Testis (tissue), 2 donors: Measurements from ENCODE around the gene OR10G7.

Source experiments
- POLR2A ChIP-seq: fragments of 450-650 bp; IDR thresholded peaks from one replicate; pipeline ENCODE4 v1.6.1; 2017; ENCODE audit warnings: antibody characterized with exemption, mild to moderate bottlenecking, moderate library complexity
- TF ChIP-seq, protein P1 (sequence below), 3 experiments: fragments of 450-650 bp in 2 of 3; fragments of 200-600 bp in 1 of 3; sonication (generic) in 1 of 3; IDR thresholded peaks; one replicate each; pipeline ENCODE4 v1.5.1; 2016 to 2019; ENCODE audit warnings: antibody characterized with exemption in 3 of 3, mild to moderate bottlenecking in 2 of 3, moderate library complexity in 1 of 3

DNA sequence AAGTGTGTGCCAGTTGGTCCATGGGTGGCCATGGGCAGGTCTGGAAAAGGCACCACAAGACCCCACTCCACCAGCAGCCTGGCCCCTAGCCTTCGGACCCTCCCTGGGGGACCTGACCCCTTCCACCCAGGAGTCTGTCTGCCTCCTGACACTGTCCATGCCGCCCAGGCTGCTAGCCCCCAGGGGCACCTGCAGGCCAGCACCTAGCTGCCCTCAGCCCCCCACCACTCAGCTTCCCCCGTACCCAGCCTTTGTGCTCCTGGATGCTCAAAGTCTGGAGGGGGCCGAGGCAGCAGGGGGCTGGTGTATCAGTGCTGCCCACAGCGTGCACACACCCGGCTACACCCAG is 34.3 kb upstream of the OR10G7 start:
- TF ChIP-seq, protein P1, sequence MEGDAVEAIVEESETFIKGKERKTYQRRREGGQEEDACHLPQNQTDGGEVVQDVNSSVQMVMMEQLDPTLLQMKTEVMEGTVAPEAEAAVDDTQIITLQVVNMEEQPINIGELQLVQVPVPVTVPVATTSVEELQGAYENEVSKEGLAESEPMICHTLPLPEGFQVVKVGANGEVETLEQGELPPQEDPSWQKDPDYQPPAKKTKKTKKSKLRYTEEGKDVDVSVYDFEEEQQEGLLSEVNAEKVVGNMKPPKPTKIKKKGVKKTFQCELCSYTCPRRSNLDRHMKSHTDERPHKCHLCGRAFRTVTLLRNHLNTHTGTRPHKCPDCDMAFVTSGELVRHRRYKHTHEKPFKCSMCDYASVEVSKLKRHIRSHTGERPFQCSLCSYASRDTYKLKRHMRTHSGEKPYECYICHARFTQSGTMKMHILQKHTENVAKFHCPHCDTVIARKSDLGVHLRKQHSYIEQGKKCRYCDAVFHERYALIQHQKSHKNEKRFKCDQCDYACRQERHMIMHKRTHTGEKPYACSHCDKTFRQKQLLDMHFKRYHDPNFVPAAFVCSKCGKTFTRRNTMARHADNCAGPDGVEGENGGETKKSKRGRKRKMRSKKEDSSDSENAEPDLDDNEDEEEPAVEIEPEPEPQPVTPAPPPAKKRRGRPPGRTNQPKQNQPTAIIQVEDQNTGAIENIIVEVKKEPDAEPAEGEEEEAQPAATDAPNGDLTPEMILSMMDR (IDR thresholded peaks at IDR 0.05), result no peak
- TF ChIP-seq POLR2A, result no peak
